ENCODE data around the gene NPR1.
"Not testable (repeated sequence)": the region's sequence is repeated elsewhere in the genome, so short reads cannot be mapped to it uniquely, and the experiment has no call there.

NPR1 gene

GRCh38 chr1:153678519-153679336 lies at the start of gene NPR1:
Gene NPR1 (plus strand): TSS chr1:153678688. CDS start chr1:153679109, 421 bp downstream.
- DNase-seq (ENCODE audit: insufficient read length, low spot score): no peak
- FAIRE-seq: no peak

GRCh38 chr1:153629343-153629665 lies 49.2 kb upstream of the NPR1 start:
- no peak for DNase-seq (ENCODE audit: insufficient read length, low spot score)

DNA sequence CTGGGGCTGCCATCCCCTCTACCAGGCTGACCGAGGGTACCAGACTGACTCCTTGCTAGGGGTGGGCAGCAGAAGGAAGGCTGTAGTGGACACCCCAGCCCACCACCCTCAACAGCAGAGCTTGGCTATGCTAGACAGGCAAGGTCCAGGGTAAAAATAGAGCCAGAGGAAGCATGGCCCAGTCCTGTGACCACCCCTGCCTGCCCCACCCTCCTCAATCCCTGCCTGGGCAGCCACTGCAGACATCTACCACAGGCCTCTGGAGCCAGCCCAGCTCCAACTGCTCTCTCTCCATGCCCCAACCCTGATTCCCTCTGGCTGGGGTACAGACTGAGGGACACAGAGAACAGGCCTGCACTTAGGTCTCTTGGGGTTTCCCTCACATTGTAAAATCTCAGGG lies 48.5 kb upstream of the NPR1 start:
- DNase-seq (ENCODE audit: insufficient read length, low spot score): no peak
- no peak for FAIRE-seq

More at GRCh38 chr1:153629343-153629665, 49.2 kb upstream of the NPR1 start:
- no peak for FAIRE-seq

GRCh38 chr1:153630384-153630783 lies 48.1 kb upstream of the NPR1 start:
- FAIRE-seq: no peak

DNA sequence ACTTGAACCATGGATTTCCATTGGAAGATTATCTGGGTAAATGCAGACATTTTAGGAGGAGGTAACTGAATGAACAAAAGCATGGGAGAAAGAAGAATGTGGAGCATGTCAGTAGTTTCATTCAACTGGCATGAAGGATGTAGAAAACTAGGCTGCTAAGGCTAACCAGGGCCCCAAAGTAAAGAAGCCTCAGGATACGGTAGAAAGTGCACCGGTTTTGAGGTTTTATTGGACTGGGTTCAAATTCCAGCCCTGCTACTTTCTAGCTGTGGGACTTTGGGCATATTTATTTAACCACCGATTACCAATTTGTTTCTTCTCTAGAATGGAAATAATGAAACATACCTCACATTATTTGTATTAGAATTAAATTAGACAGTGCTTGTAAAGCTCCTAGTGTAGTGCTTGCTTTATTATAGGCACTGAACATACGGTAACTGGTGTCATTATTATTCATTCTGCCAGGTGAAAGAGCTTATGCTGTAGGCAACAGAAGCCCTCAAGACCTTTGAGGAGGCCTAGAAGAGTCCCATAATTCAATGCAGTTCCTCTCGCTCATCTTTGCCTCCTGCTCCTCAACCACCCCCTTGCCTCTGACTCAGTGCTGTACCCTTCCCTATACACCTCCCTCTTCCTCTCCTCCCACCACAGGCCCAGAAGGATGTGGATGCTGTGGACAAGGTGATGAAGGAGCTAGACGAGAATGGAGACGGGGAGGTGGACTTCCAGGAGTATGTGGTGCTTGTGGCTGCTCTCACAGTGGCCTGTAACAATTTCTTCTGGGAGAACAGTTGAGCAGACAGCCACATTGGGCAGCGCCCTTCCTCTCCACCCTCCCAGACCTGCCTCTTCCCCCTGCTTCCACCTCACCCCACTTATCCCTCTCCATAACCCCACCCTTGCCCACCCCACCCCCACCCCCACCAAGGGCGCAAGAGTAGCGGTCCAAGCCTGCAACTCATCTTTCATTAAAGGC lies 47.2 kb upstream of the NPR1 start:
- DNase-seq (ENCODE audit: insufficient read length, low spot score) (no peak), FAIRE-seq (no peak)

More at GRCh38 chr1:153630384-153630783, 48.1 kb upstream of the NPR1 start:
- DNase-seq (ENCODE audit: insufficient read length, low spot score): no peak

DNA sequence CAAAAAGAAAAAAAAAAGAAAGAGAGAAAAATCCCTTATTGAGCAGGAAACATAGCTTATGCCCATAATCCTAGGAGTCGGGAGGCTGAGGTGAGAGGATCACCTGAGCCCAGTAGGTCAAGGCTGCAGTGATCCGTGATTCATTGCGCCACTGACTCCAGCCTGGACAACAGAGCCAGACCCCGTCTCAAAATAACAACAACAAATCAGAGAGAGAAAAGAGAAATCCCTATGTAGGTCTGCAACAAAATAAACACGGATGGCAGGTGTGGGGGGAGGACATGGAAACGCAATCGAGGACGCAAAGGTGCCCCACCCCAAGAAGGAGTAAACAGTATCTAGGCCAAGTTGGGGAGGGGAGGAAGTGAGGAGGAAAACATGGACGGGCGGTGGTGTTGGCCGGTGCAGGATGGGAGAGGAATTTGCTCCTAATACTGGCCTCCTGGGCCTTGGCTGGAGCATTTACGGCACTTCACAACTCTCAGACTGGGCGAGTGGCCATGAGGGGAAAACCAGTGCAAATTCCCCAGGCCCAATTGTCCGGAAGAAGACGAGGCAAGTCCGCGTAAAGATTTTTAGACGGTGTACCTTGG lies 45.2 kb upstream of the NPR1 start:
- DNase-seq (ENCODE audit: insufficient read length, low spot score): no peak
- FAIRE-seq: no peak

- peak; percentile 97 for FAIRE-seq
- peak; percentile 97 for DNase-seq (ENCODE audit: insufficient read length, low spot score)
Measured at GRCh38 chr1:153633754-153634665, 44.5 kb upstream of the NPR1 start, which contains the start of gene CHTOP. Gene CHTOP (plus strand): TSS chr1:153634066. CDS start chr1:153636589, 2,523 bp downstream.

DNA sequence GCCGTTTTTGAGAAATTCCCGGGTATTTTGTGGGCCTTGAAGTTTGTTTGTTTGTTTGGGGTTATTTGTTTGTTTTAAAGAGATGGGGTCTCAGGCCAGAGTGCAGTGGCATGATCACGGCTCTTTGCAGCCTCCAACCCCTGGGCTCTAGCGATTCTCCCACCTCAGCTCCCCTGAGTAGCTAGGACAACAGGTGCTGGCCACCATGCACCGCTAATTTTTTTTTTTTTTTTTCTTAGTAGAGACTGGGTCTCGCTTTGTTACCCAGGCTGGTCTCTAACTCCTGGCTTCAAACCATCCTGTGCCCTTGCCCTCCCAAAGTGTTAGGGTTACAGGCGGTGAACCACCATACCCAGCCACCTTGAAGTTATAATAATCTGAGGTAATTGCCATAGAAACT lies 42.6 kb upstream of the NPR1 start:
- no peak for FAIRE-seq
- no peak for DNase-seq (ENCODE audit: insufficient read length, low spot score)

- DNase-seq (ENCODE audit: insufficient read length, low spot score) (no peak), FAIRE-seq (no peak)
Measured at GRCh38 chr1:153636312-153636711, 42.2 kb upstream of the NPR1 start.

DNA sequence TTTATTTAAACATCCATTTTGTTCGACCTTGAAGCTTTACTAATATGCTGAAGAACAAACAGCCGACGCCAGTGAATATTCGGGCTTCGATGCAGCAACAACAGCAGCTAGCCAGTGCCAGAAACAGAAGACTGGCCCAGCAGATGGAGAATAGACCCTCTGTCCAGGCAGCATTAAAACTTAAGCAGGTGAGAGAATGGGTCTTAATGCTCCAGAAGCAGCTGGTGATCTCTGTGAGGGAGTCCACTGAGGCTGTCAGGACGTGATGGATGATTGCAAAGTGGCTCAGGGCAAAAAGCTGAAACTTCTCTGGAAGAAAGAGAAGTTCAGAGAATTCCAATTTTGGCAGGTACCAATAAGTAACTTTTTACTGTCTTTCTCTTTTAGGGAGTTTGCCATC lies 40.2 kb upstream of the NPR1 start:
- DNase-seq (ENCODE audit: insufficient read length, low spot score) (no peak), FAIRE-seq (no peak)

- DNase-seq (ENCODE audit: insufficient read length, low spot score): no peak
- no peak for FAIRE-seq
Measured at GRCh38 chr1:153639280-153639679, 39.2 kb upstream of the NPR1 start.

DNA sequence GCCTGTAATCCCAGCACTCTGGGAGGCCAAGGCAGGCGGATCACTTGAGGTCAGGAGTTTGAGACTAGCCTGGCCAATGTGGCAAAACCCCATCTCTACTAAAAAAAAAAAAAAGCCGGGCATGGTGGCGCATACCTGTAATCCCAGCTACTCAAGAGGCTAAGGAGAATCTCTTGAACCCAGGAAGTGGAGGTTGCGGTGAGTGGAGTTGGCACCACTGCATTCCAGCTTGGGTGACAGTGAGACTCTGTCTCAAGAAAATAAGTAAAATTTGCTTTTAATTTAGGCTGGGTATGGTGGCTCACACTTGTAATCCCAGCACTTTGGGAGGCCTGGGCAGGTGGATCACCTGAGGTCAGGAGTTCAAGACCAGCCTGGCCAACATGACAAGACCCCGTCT lies 38.3 kb upstream of the NPR1 start:
- not testable (repeated sequence) for DNase-seq (ENCODE audit: insufficient read length, low spot score); FAIRE-seq

DNA sequence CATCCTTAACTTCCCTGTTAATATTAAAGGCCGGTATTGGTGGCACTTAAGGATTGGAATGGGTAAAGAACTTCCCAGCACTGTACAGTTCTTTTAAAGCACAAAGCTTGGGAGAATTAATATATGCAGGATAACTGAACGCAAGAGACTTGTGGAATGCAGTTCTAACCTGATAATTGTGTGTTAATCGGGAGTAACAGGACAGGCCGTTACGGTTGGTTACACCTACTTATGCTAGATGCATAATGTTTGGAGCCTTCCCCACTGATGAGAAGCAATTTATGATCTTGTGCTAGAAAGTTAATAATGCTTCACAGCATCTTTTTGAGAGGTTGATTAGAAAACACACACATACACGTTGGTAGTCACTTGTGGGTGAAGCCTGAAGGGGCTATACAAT lies 37.6 kb upstream of the NPR1 start:
- DNase-seq (ENCODE audit: insufficient read length, low spot score) (no peak), FAIRE-seq (no peak)

GRCh38 chr1:153642161-153642560 lies 36.3 kb upstream of the NPR1 start:
- FAIRE-seq (no peak), DNase-seq (ENCODE audit: insufficient read length, low spot score) (no peak)

DNA sequence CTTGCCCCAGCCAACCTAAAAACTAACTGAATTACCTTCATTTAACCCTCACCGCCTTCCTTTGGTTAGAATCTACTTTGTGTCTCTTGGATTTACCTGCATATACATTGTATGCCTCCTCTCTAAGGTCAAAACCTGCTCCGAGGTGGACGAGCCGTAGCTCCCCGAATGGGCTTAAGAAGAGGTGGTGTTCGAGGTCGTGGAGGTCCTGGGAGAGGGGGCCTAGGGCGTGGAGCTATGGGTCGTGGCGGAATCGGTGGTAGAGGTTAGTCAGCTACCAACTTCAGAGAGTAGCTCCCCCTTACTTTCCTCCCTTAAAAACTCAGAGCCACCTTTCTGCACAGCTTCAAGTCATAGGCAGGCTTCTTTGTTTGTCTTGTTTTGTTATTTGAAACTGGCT lies 35.4 kb upstream of the NPR1 start:
- DNase-seq (ENCODE audit: insufficient read length, low spot score) (no peak), FAIRE-seq (no peak)

DNA sequence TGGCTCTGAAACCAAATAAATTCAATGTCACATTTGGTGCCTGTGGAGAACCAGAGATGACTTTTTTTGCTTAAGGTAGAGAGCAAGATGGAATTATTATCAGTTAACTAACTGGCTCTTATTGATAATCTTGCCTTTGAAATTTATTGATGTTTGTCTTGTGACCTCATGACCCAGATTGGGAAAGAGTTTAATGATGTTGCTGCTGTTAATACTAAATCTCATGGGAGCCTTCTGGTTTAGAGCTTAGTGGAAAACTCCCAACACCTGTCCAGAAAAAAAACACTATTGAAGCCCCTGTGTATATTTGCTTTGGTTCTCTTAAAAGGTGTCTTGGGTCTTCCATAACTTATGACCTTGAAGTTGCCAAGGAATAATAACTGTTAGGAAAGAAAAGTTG lies 34.7 kb upstream of the NPR1 start:
- FAIRE-seq: no peak
- DNase-seq (ENCODE audit: insufficient read length, low spot score): no peak

DNA sequence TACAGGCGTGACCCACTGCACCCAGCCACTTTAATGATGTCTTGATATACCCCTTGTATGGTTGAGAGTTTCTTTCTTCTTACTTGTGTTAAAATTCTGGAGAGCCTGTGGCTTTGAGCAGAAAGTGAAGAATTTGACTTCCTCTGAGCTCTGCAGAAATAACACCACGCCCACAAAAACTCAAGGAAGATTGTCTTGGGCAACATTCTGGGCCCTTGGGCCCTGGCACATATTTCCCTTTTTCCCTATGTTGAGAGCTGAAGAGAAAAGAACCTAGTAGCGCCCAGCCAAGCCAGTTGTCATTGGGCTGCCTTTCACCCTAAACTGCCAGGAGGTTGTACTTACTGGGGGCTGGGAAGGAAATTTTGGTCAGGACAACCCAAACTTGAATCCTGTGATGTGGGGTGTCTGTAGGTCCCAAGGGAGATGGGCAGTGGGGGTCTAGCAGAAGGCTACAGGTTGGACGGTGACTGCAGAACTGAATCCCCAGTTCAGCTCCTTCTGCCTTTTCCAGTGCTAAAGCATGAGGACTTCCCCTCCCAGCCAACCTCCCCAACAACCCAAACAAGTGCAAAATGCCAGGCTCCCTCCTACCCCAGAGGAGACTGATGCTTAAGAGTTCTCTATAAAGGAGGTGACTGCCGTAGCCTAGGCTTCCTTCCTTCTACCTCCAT lies 31.7 kb upstream of the NPR1 start:
- DNase-seq (ENCODE audit: insufficient read length, low spot score) (no peak), FAIRE-seq (no peak)

DNA sequence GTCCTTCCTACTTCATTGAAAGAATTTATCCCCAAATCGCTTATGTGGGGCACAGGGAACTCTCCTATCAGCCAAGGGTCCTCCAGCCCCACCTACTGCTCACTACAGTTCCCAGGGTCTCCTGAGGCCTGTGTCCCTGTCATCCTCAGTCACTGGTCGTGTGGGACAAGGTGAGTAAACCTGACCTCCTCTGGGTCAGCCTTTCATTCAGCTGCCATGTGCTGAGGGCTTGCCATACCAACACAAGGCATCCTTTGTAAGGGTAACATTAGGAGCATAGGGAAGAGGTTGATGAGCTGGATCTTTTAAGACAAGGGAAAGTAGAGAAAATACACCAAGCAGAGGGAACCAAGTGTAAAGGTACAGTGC lies 31.2 kb upstream of the NPR1 start:
- DNase-seq (ENCODE audit: insufficient read length, low spot score) (no peak), FAIRE-seq (no peak)

GRCh38 chr1:153648000-153648643 lies 30.4 kb upstream of the NPR1 start:
- DNase-seq (ENCODE audit: insufficient read length, low spot score) (no peak), FAIRE-seq (no peak)
